Measurements from ENCODE around the gene CCDC9B.

Gene CCDC9B

GRCh38 chr15:40340740-40341400, at the start of gene CCDC9B:
Gene CCDC9B, minus strand, starts transcription at chr15:40340939. Its CDS starts 120 bp downstream, at chr15:40340819.
- no peak for DNase-seq (ENCODE audit: low read depth in 2 of 2)

- no peak for DNase-seq (ENCODE audit: low read depth in 2 of 2)
These were observed 49.3 kb upstream of the CCDC9B start for GRCh38 chr15:40389824-40390595.

DNA sequence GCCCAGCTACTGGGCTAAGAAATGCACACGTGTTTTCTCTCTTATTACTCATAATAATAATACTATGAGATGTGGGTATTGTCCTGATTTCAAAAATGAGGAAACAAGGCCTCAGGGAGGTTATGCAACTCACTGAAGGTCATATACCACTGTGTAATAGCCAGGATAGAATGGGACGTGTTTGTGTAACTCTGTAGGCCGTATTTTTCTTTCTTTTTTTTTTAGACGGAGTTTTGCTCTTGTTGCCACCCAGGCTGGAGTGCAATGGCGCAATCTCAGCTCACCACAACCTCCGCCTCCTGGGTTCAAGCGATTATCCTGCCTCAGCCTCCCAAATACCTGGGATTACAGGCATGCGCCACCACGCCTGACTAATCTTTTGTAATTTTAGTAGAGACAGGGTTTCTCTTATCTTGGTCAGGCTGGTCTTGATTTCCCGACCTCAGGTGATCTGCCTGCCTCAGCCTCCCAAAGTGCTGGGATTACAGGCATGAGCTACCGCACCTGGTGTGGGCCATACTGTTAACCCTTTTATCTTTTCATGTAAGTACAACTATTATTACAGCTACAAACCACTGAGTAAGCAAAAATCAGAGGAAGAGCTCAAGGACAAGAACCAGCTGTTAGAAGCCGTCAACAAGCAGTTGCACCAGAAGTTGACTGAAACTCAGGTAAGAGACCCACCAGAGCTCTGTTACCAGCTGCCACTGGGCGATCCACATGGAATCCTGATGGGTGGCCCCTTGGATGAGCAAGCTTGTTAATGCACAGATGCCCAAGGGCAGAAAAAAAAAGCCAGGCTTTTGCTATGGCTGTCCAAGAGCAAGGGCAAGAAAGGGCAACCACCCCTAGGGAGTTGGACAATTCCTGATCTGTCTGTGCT, 48.4 kb upstream of the CCDC9B start:
- no peak for DNase-seq (ENCODE audit: low read depth in 2 of 2)

DNA sequence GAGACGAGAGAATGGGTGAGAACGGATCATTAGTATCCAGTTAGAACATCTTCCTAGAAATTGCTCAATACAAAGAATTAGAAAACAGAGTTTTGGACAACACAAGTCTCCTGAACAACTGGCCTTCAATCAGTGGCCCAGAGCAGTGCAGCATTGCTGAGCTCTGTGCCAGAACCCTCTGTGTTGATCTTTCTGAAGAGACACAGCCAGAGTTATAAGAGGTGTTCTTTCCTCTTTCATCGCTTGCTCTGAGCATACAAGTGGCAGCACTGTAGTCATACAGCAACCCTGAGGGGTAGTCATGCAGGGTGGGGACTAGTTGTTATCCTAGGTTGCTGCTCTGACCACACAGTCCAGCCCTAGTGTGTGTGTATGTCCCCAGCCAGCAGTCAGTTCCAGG, 45.7 kb upstream of the CCDC9B start:
- no peak for DNase-seq (ENCODE audit: low read depth in 2 of 2)

GRCh38 chr15:40382580-40383456, 42.1 kb upstream of the CCDC9B start, which contains the start of gene KNSTRN:
Gene KNSTRN, plus strand, starts transcription at chr15:40382721. Its CDS starts 115 bp downstream, at chr15:40382836.
- peak; percentile 90 to 92 for DNase-seq (ENCODE audit: low read depth in 2 of 2)

GRCh38 chr15:40381818-40382529, 41.2 kb upstream of the CCDC9B start:
- no peak for DNase-seq (ENCODE audit: low read depth in 2 of 2)

DNA sequence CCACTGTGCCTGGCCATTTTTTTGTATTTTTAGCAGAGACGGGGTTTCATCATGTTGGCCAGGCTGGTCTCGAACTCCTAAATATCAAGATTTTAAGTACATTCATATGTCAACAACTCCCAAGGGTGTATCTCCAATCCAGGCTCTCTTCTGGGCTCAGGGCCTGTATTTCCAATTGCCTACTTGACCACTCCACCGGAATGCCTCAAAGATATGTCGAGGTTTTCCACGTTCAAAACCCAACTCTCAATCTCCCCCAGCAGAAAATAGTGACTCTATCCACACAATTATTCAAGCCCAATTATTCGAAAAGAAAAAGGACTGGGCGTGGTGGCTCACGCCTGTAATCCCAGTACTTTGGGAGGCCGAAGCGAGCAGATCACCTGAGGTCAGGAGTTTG, 39.9 kb upstream of the CCDC9B start:
- no peak for DNase-seq (ENCODE audit: low read depth in 2 of 2)

DNA sequence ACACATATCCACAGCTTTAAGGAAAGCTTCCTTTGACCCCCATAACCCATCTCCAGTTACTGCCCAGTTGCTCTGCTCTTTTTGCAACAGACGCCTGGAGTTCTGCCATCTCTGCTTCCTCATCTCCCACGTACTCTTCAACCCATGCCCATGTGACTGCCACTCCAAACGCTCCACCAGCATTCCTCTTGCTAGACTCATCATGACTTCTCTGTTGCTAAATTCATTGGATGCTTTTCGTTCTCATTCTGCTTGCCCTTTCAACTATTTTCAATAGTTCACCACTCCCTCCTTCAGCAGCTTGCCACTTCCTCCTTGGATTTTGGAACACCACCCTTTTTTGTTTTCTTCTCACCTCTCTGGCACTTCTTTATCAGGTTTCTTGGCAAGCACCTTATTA, 39.1 kb upstream of the CCDC9B start:
- no peak for DNase-seq (ENCODE audit: low read depth in 2 of 2)

GRCh38 chr15:40379374-40379773, 38.6 kb upstream of the CCDC9B start:
- no peak for DNase-seq (ENCODE audit: low read depth in 2 of 2)

DNA sequence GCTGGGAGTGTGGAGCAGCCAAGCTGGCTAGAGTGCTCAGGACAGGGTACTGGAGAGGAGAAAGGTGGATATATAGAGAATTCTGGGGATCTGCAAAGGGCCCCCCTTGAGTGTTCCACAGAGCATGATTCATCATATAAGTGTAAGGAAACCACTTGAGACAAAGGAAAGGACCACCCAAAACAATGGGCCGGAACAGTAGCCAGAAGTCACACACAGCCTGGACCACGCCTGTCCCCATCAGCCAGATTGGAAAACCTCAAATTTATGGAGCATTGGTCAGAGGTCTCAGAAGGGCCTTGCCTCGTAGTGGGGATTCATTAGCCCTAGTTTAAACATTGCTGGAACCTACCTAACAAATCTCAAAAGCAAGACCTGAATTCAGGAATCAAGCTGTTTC, 36.9 kb upstream of the CCDC9B start:
- no peak for DNase-seq (ENCODE audit: low read depth in 2 of 2)

GRCh38 chr15:40372981-40373380, 32.2 kb upstream of the CCDC9B start:
- DNase-seq (ENCODE audit: low read depth in 2 of 2), result no peak

DNA sequence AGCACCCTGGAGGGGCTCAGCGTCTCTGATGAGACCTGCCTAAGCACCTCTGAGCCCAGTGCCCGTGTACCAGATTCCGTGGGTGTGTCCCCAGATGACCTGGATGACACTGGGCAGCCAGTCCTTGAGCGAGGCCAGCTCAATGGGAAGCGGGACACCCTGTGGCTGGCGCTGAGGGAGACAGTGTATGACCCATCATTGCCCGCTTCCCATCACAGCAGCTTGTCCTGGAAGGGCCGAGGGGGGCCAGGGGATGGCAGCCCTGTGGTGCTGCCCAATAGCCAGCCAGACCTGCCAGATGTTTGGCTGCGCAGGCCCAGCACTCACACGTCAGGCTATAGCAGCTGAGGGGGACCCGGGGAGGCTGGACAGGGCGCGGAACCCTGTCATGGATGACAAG, 29.2 kb upstream of the CCDC9B start:
- no peak for DNase-seq (ENCODE audit: low read depth in 2 of 2)

DNA sequence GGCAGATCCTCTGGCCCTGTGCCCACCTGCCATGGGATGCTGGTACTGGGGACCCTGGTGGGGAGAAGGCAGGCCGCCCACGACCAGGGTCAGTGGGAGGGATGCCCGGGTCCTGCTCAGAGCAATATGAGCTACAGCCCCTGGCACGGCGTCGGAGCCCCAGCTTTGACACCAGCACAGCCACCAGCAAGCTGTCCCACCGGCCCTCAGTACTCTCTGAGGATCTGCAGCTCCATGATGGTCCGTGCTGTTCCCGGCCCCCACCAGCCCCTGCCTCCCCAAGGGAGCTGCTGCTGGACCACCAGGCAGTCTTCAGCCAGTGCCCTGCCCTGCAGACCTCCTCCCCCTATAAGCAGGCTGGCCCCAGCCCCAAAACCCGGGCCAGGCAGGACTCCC, 28.7 kb upstream of the CCDC9B start:
- no peak for DNase-seq (ENCODE audit: low read depth in 2 of 2)

- no peak for DNase-seq (ENCODE audit: low read depth in 2 of 2)
These were observed 28.2 kb upstream of the CCDC9B start for GRCh38 chr15:40368719-40369473.

DNA sequence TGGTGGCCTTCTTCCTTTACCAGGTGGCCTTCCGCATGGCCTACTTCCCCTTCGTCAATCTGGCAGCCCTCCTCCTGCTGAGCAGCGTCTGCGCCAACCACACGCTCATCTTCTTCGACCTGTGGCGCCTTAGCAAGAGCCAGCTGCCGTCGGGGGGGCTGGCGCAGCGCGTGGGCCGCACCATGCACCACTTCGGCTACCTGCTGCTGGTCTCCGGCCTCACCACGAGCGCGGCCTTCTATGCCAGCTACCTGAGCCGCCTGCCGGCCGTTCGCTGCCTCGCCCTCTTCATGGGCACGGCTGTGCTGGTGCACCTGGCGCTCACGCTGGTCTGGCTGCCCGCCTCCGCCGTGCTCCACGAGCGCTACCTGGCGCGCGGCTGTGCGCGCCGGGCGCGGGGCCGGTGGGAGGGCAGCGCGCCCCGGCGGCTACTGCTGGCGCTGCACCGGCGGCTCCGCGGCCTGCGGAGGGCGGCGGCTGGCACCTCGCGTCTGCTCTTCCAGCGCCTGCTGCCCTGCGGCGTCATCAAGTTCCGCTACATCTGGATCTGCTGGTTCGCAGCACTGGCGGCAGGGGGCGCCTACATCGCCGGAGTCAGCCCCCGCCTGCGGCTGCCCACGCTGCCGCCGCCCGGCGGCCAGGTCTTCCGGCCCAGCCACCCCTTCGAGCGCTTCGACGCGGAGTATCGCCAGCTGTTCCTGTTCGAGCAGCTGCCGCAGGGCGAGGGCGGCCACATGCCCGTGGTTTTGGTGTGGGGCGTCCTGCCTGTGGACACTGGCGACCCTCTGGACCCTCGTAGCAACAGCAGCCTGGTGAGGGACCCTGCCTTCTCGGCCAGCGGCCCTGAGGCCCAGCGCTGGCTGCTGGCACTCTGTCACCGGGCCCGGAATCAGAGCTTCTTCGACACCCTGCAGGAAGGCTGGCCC, 27.2 kb upstream of the CCDC9B start:
- peak; percentile 73 to 78 for DNase-seq (ENCODE audit: low read depth in 2 of 2)

DNA sequence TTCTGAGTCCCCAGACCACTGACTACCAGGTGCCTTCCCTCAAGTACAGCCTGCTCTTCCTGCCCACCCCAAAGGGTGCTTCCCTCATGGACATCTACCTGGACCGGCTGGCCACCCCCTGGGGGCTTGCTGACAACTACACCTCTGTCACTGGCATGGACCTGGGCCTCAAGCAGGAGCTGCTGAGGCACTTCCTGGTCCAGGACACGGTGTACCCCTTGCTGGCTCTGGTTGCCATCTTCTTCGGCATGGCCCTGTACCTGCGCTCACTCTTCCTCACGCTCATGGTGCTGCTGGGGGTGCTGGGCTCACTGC, 26.6 kb upstream of the CCDC9B start:
- DNase-seq (ENCODE audit: low read depth in 2 of 2), result no peak

- DNase-seq (ENCODE audit: low read depth in 2 of 2), result no peak
These were observed 26.0 kb upstream of the CCDC9B start for GRCh38 chr15:40366457-40367370.

Data from stimulated activated CD4-positive, alpha-beta T cell treated with anti-CD3 and anti-CD28 coated beads, Interleukin-4, amount 100 ng/mL, for 48 hours (primary cell).